ENCODE measurements around the gene SESN1. TPM values are rescaled to one million over a fixed set of nuclear protein-coding genes. Genes with fewer than 3 reads are reported as not detected.

The SESN1 gene
- total RNA-seq, 1 donor from 2014 or later: 27.3 TPM

DNA sequence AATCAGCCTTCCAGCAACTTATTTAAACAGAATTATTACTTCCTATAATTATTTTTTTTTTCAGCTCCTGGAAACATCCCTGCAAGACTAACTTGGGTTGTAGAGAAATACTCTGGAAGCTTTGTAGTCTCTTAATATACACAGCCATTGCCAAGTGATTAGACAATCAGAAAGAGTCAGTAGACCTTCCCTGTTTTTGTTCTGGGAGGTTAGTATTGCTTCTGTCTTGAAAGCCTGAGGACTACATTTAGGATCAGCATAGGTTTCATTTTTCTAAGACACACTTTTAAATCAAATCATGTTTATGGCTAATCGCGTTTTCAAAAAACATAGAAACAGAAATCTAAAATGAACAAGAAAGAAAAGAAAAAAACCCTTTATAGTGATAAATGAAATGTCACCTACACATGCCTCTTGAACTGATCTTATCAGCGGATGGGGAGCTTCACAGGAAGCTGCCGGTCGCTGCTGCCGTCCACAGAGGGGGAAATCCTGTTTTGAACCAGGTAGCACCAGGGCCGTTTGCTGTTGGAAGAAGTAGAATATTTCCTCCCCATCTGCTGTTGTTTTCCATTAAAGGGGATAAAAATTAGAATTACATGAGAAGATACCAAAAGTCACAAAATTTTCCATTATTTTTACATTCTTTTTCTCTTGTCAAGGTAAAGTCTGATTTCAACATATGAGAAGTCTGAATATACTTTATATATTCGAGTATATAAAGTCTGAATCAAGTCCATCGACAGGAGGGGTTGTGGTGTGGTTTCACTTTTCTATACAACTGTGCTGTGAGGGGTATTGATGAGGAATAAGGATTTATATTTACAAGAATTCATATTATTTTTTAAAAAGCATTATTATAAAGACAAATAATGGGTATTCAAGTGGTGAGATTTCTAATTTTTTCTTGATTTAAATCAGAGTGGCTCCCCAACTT lies 151.8 kb downstream of the SESN1 start:
- no peaks in the 10 kb centered on the region for H3K27me3 ChIP-seq (ENCODE audit: insufficient read depth, low read length)
- no peaks in the 10 kb centered on the region for H3K36me3 ChIP-seq (ENCODE audit: insufficient read depth, low read length)
- H3K27ac ChIP-seq (ENCODE audit: low read depth, low read length): no peak overlapping the region
- H3K4me2 ChIP-seq (ENCODE audit: low read length): no peak overlapping the region
- no peaks in the 10 kb centered on the region for H3K9me3 Mint-ChIP-seq (ENCODE audit: unreplicated experiment)
- H3K4me1 ChIP-seq (ENCODE audit: insufficient read depth, low read length): peaks cover 10% of the 10 kb centered on the region
- H3K27ac Mint-ChIP-seq (ENCODE audit: unreplicated experiment): no peak overlapping the region
- H4K20me1 ChIP-seq (ENCODE audit: insufficient read depth, low read length): no peaks in the 10 kb centered on the region
- no peak overlapping the region for H3K4me3 ChIP-seq (ENCODE audit: insufficient read depth, low read depth, low read length)
- no peak overlapping the region for H3K4me3 Mint-ChIP-seq (ENCODE audit: unreplicated experiment)
- no peak overlapping the region for H3K9ac ChIP-seq (ENCODE audit: low read length)
- peaks cover 31% of the 10 kb centered on the region for H3K4me1 Mint-ChIP-seq (ENCODE audit: low read depth, unreplicated experiment)
- H3K79me2 ChIP-seq (ENCODE audit: insufficient read depth, low read length): no peaks in the 10 kb centered on the region
- H3K27me3 Mint-ChIP-seq (ENCODE audit: low read depth, unreplicated experiment): no peaks in the 10 kb centered on the region
- no peaks in the 10 kb centered on the region for H3K9me3 ChIP-seq (ENCODE audit: insufficient read depth, low read depth, low read length)
- no peak overlapping the region for H2AFZ ChIP-seq (ENCODE audit: low read depth, low read length)
- H3K36me3 Mint-ChIP-seq (ENCODE audit: low read depth, unreplicated experiment): peaks cover 2% of the 10 kb centered on the region
- DNase-seq (ENCODE audit: low read depth) (no peak), FAIRE-seq (no peak)
- no peak for TF ChIP-seq EZH2 (IDR thresholded peaks at IDR 0.05; ENCODE audit: insufficient read depth, low read length)
- TF ChIP-seq, protein P1, sequence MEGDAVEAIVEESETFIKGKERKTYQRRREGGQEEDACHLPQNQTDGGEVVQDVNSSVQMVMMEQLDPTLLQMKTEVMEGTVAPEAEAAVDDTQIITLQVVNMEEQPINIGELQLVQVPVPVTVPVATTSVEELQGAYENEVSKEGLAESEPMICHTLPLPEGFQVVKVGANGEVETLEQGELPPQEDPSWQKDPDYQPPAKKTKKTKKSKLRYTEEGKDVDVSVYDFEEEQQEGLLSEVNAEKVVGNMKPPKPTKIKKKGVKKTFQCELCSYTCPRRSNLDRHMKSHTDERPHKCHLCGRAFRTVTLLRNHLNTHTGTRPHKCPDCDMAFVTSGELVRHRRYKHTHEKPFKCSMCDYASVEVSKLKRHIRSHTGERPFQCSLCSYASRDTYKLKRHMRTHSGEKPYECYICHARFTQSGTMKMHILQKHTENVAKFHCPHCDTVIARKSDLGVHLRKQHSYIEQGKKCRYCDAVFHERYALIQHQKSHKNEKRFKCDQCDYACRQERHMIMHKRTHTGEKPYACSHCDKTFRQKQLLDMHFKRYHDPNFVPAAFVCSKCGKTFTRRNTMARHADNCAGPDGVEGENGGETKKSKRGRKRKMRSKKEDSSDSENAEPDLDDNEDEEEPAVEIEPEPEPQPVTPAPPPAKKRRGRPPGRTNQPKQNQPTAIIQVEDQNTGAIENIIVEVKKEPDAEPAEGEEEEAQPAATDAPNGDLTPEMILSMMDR (IDR thresholded peaks at IDR 0.05; ENCODE audit: insufficient read depth, low read depth, low read length): no peak

DNA sequence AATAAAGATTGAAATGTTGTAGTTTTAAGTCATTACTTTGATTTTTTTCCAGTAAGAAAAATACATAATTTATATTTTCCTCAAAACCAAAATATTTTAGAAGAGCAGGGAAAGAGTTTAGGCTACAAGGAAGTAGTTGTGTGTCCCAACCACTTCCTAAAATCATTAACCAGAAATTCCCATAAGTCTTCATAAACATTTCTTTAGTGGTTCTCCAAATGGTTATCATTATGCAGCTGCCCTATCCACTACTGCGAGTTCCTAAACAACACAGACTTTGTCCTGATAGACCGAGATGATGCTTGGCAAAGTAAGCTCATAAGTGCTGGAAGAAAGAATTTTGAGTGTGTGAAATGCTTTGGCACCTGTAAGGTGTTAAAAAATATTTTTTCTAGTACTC lies 152.8 kb downstream of the SESN1 start:
- TF ChIP-seq EZH2 (IDR thresholded peaks at IDR 0.05; ENCODE audit: insufficient read depth, low read length): no peak
- TF ChIP-seq, protein P1 (IDR thresholded peaks at IDR 0.05; ENCODE audit: insufficient read depth, low read depth, low read length): no peak
- H3K27ac ChIP-seq (ENCODE audit: low read depth, low read length): no peak overlapping the region
- H3K27me3 ChIP-seq (ENCODE audit: insufficient read depth, low read length): no peaks in the 10 kb centered on the region
- H3K79me2 ChIP-seq (ENCODE audit: insufficient read depth, low read length): no peaks in the 10 kb centered on the region
- H3K27me3 Mint-ChIP-seq (ENCODE audit: low read depth, unreplicated experiment): no peaks in the 10 kb centered on the region
- DNase-seq (ENCODE audit: low read depth) (no peak), FAIRE-seq (no peak)
- H3K9ac ChIP-seq (ENCODE audit: low read length): no peak overlapping the region
- peaks cover 2% of the 10 kb centered on the region for H3K36me3 Mint-ChIP-seq (ENCODE audit: low read depth, unreplicated experiment)
- no peaks in the 10 kb centered on the region for H3K36me3 ChIP-seq (ENCODE audit: insufficient read depth, low read length)
- no peak overlapping the region for H3K4me3 ChIP-seq (ENCODE audit: insufficient read depth, low read depth, low read length)
- peaks cover 27% of the 10 kb centered on the region for H3K4me1 Mint-ChIP-seq (ENCODE audit: low read depth, unreplicated experiment)
- H3K9me3 ChIP-seq (ENCODE audit: insufficient read depth, low read depth, low read length): no peaks in the 10 kb centered on the region
- no peak overlapping the region for H3K4me3 Mint-ChIP-seq (ENCODE audit: unreplicated experiment)
- no peak overlapping the region for H2AFZ ChIP-seq (ENCODE audit: low read depth, low read length)
- no peaks in the 10 kb centered on the region for H3K9me3 Mint-ChIP-seq (ENCODE audit: unreplicated experiment)
- H3K4me2 ChIP-seq (ENCODE audit: low read length): no peak overlapping the region
- H3K27ac Mint-ChIP-seq (ENCODE audit: unreplicated experiment): no peak overlapping the region
- peaks cover 10% of the 10 kb centered on the region for H3K4me1 ChIP-seq (ENCODE audit: insufficient read depth, low read length)
- H4K20me1 ChIP-seq (ENCODE audit: insufficient read depth, low read length): no peaks in the 10 kb centered on the region

DNA sequence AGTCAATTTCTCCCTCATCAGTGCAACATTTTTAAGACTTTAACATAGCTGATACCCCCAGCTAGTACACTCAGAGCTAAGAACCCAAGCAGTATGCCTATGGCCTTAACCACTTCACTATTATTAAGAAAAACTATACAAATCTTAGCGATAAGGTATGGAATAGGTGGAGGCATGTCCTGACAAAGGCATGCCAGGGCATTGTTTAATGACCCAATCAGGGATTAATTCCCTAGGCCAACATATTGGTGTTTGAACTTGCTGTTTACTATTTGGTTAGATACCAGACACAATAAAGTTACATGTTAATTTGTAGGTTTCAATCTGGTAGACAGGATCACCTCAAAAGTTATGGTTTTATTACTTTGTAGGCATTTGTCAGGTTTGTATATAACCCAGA lies 153.4 kb downstream of the SESN1 start:
- Histone ChIP-seq H3K79me2 (ENCODE audit: insufficient read depth, low read length) (no peaks in the 10 kb centered on the region), H3K36me3 (ENCODE audit: insufficient read depth, low read length) (no peaks in the 10 kb centered on the region), H4K20me1 (ENCODE audit: insufficient read depth, low read length) (no peaks in the 10 kb centered on the region), H3K27me3 (ENCODE audit: insufficient read depth, low read length) (no peaks in the 10 kb centered on the region), H3K4me1 (ENCODE audit: insufficient read depth, low read length) (peaks cover 10% of the 10 kb centered on the region), H2AFZ (ENCODE audit: low read depth, low read length) (no peak overlapping the region), H3K4me2 (ENCODE audit: low read length) (no peak overlapping the region), H3K9ac (ENCODE audit: low read length) (no peak overlapping the region), H3K9me3 (ENCODE audit: insufficient read depth, low read depth, low read length) (no peaks in the 10 kb centered on the region), H3K27ac (ENCODE audit: low read depth, low read length) (no peak overlapping the region), H3K4me3 (ENCODE audit: insufficient read depth, low read depth, low read length) (no peak overlapping the region)
- Mint-ChIP-seq H3K36me3 (ENCODE audit: low read depth, unreplicated experiment) (peaks cover 2% of the 10 kb centered on the region), H3K9me3 (ENCODE audit: unreplicated experiment) (no peaks in the 10 kb centered on the region), H3K27ac (ENCODE audit: unreplicated experiment) (no peak overlapping the region), H3K27me3 (ENCODE audit: low read depth, unreplicated experiment) (no peaks in the 10 kb centered on the region), H3K4me3 (ENCODE audit: unreplicated experiment) (no peak overlapping the region), H3K4me1 (ENCODE audit: low read depth, unreplicated experiment) (peaks cover 22% of the 10 kb centered on the region)
- DNase-seq (ENCODE audit: low read depth): no peak
- TF ChIP-seq EZH2 (IDR thresholded peaks at IDR 0.05; ENCODE audit: insufficient read depth, low read length): no peak
- FAIRE-seq: no peak

All from astrocyte (in vitro differentiated cells and primary cell).